B cell (primary cell): ENCODE results near the gene IFI30. TPM values are rescaled to one million over a fixed set of nuclear protein-coding genes. Genes with fewer than 3 reads are reported as not detected.

Experiments used
- ATAC-seq: fragments of 200-7000 bp; cut with Tn5 transposase; one replicate; pipeline ENCODE4 v1.10.0; 2021; ENCODE audit warnings: low read depth, mild to moderate bottlenecking, moderate number of reproducible peaks, moderate library complexity
- CTCF ChIA-PET: fragments of 350-600 bp; sonication (Branson Sonifier 250); formaldehyde crosslinking; loops from one replicate; lab custom pipeline; 2021; ENCODE audit warnings: antibody characterized with exemption, inconsistent platforms; lab: Charles Lee
- POLR2A ChIA-PET: fragments of 350-600 bp; sonication (Branson Sonifier 250); formaldehyde crosslinking; loops from one replicate; lab custom pipeline; 2021; ENCODE audit warnings: antibody characterized with exemption; lab: Charles Lee
- DNase-seq: peaks from one replicate; pipeline ENCODE4 v3.0.0; 2013
- H2AFZ ChIP-seq: 2 replicates; pipeline ENCODE4 v1.6.1; 2012; ENCODE audit warnings: mild to moderate bottlenecking, low read depth, low read length; ENCODE audit not compliant: insufficient read depth, poor library complexity, severe bottlenecking
- H3K27ac ChIP-seq, 2 donors: 1 replicate in 1 of 2; 2 replicates in 1 of 2; pipeline ENCODE4 v1.5.1; 2012 to 2013; ENCODE audit warnings: low read length in 2 of 2, mild to moderate bottlenecking in 2 of 2, moderate library complexity in 1 of 2
- H3K27me3 ChIP-seq, 4 experiments: fragments of 200-600 bp in 1 of 4; sonication (generic) in 1 of 4; replicated peaks in 1 of 4; 1 replicate in 2 of 4; 2 replicates in 2 of 4; pipeline versions ENCODE4 v1.6.1 to v1.7.0; 2013 to 2016; ENCODE audit warnings: low read length in 3 of 4, mild to moderate bottlenecking in 2 of 4, mixed read lengths in 1 of 4, moderate library complexity in 1 of 4; ENCODE audit not compliant: insufficient read depth in 4 of 4, control insufficient read depth in 3 of 4; ENCODE audit errors: control extremely low read depth in 1 of 4
- H3K36me3 ChIP-seq, 2 experiments: replicated peaks in 1 of 2; 1 replicate in 1 of 2; 2 replicates in 1 of 2; pipeline versions ENCODE4 v1.6.1 to v1.7.1; 2013; ENCODE audit warnings: low read length in 1 of 2; ENCODE audit not compliant: insufficient read depth in 2 of 2, control insufficient read depth in 1 of 2; ENCODE audit errors: control extremely low read depth in 1 of 2, extremely low read depth in 1 of 2
- H3K4me1 ChIP-seq, 2 donors: fragments of 200-600 bp in 1 of 2; sonication (generic) in 1 of 2; 1 replicate in 1 of 2; 2 replicates in 1 of 2; pipeline versions ENCODE4 v1.5.1 to v1.6.1; 2013 to 2017; ENCODE audit warnings: low read length in 2 of 2; ENCODE audit not compliant: control insufficient read depth in 2 of 2, insufficient read depth in 2 of 2
- H3K4me2 ChIP-seq: replicated peaks from 2 replicates; pipeline ENCODE3; 2012; ENCODE audit warnings: mild to moderate bottlenecking, low read depth, low read length; ENCODE audit not compliant: poor library complexity, severe bottlenecking
- H3K4me3 ChIP-seq, 5 experiments: fragments of 200-600 bp in 1 of 5; sonication (generic) in 1 of 5; 1 replicate in 3 of 5; 2 replicates in 2 of 5; pipeline versions ENCODE4 v1.5.1 to v1.7.0; 2011 to 2016; ENCODE audit warnings: low read length in 4 of 5, mild to moderate bottlenecking in 4 of 5, low read depth in 2 of 5, control low read depth in 1 of 5, moderate library complexity in 1 of 5; ENCODE audit not compliant: insufficient read depth in 1 of 5; ENCODE audit errors: control extremely low read depth in 1 of 5, extremely low read depth in 1 of 5
- H3K79me2 ChIP-seq: fragments of 200-600 bp; sonication (generic); one replicate; pipeline ENCODE4 v1.6.0; 2016; ENCODE audit warnings: low read length; ENCODE audit not compliant: control insufficient read depth, insufficient read depth
- H3K9ac ChIP-seq: fragments of 200-600 bp; sonication (generic); 2 replicates; pipeline ENCODE4 v1.6.1; 2017; ENCODE audit warnings: mild to moderate bottlenecking, low read length, moderate library complexity
- H3K9me3 ChIP-seq, 3 donors: one replicate each; pipeline versions ENCODE4 v1.6.1 to v1.7.1; 2013; ENCODE audit warnings: low read length in 2 of 3; ENCODE audit not compliant: control insufficient read depth in 2 of 3, insufficient read depth in 1 of 3; ENCODE audit errors: control extremely low read depth in 1 of 3
- H4K20me1 ChIP-seq: 2 replicates; pipeline ENCODE4 v1.6.0; 2012; ENCODE audit warnings: mild to moderate bottlenecking, low read length; ENCODE audit not compliant: insufficient read depth, control insufficient read depth, poor library complexity, severe bottlenecking
- H3K27ac Mint-ChIP-seq: one replicate; pipeline ENCODE4 v1.8.0; 2021; ENCODE audit warnings: mixed read lengths
- H3K27me3 Mint-ChIP-seq: one replicate; pipeline ENCODE4 v1.8.0; 2021; ENCODE audit warnings: mixed read lengths
- H3K4me1 Mint-ChIP-seq: one replicate; pipeline ENCODE4 v1.8.0; 2021; ENCODE audit warnings: mixed read lengths
- H3K4me3 Mint-ChIP-seq: one replicate; pipeline ENCODE4 v1.8.0; 2021; ENCODE audit warnings: mixed read lengths
- H3K9me3 Mint-ChIP-seq: one replicate; pipeline ENCODE4 v1.8.0; 2022; ENCODE audit warnings: mixed read lengths; ENCODE audit not compliant: insufficient read depth
- EZH2 ChIP-seq: IDR thresholded peaks from 2 replicates; pipeline ENCODE4 v1.6.1; 2012; ENCODE audit warnings: borderline replicate concordance, low read depth, mild to moderate bottlenecking, moderate library complexity, low read length; ENCODE audit not compliant: insufficient read depth, poor library complexity, severe bottlenecking
- WGBS: methylation state at CpG from one replicate; pipeline ENCODE4 v1.1.5; 2013; ENCODE audit warnings: missing lambda C conversion rate; ENCODE audit not compliant: insufficient coverage; 5-methylcytosine and 5-hydroxymethylcytosine counted together
- intact Hi-C: fragments of 100-400 bp; cut with micrococcal nuclease; formaldehyde crosslinking; loops from one replicate; pipeline ENCODE4 v1.10.0; 2022
- polyA plus RNA-seq: library from polyadenylated mRNA; depleted of rRNA; stranded (reverse); fragments of >200 nt; gene quantifications from 2 replicates; pipeline ENCODE4 v1.2.3, GENCODE V29; 2012
- total RNA-seq, 2 donors: library from RNA; stranded (reverse); fragments of 120-200 nt in 1 of 2; gene quantifications; 1 replicate in 1 of 2; 2 replicates in 1 of 2; pipeline versions ENCODE4 v1.2.3 to v1.2.4, GENCODE V29; 2013 to 2022
- TF ChIP-seq, protein P1 (sequence below): fragments of 200-600 bp; IDR thresholded peaks from one replicate; pipeline ENCODE4 v1.8.0; 2022; ENCODE audit warnings: antibody characterized with exemption, mild to moderate bottlenecking

Gene IFI30
- total and polyA plus RNA-seq, 2 donors (not counting 1 experiment from before 2014, with no cell fraction given), result 171 to 222 TPM

DNA sequence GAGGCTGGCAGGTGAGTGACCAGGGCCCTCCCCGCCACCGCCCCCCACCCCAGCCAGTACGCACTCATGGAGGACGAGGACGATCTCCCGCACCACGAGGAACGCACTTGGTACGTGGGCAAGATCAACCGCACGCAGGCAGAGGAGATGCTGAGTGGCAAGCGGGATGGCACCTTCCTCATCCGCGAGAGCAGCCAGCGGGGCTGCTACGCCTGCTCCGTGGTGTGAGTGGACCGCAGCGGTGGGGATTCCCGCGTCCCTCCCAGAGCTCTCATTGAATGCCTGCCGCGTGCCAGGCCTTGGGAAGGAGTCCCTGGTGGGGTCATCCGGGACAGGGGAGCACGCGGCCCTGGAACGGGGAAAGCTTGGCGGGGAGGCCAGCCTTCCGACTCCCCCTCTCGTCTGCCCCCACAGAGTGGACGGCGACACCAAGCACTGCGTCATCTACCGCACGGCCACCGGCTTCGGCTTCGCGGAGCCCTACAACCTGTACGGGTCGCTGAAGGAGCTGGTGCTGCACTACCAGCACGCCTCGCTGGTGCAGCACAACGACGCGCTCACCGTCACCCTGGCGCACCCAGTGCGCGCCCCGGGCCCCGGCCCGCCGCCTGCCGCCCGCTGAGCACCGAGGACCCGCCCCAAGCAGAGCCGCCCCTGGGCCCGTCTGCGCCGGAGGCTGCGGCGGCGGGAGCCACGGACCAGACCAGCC, 4.8 kb upstream of the IFI30 start:
- peak overlapping the region; percentile 61 for H3K9ac ChIP-seq
- H3K9me3 ChIP-seq, result peaks cover 0 to 14% (median 0%) of the 10 kb centered on the region in 3 donors
- Mint-ChIP-seq H3K27ac (peak overlapping the region; percentile 98), H3K4me3 (peak overlapping the region; percentile 87), H3K4me1 (peaks cover 56% of the 10 kb centered on the region), H3K9me3 (no peaks in the 10 kb centered on the region), H3K27me3 (no peaks in the 10 kb centered on the region)
- peak overlapping the region in 4 of 5 experiments; percentile 27 to 55 (median 41) for H3K4me3 ChIP-seq
- peaks cover 53 to 63% of the 10 kb centered on the region in 2 donors for H3K4me1 ChIP-seq
- ATAC-seq, result no peak
- peak; percentile 70 for DNase-seq
- H3K36me3 ChIP-seq, result peaks cover 0 to 16% of the 10 kb centered on the region in 2 experiments
- H4K20me1 ChIP-seq, result peaks cover 2% of the 10 kb centered on the region
- no peak for TF ChIP-seq EZH2
- TF ChIP-seq, protein P1, sequence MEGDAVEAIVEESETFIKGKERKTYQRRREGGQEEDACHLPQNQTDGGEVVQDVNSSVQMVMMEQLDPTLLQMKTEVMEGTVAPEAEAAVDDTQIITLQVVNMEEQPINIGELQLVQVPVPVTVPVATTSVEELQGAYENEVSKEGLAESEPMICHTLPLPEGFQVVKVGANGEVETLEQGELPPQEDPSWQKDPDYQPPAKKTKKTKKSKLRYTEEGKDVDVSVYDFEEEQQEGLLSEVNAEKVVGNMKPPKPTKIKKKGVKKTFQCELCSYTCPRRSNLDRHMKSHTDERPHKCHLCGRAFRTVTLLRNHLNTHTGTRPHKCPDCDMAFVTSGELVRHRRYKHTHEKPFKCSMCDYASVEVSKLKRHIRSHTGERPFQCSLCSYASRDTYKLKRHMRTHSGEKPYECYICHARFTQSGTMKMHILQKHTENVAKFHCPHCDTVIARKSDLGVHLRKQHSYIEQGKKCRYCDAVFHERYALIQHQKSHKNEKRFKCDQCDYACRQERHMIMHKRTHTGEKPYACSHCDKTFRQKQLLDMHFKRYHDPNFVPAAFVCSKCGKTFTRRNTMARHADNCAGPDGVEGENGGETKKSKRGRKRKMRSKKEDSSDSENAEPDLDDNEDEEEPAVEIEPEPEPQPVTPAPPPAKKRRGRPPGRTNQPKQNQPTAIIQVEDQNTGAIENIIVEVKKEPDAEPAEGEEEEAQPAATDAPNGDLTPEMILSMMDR, result no peak
- peak overlapping the region; percentile 97 to 99 for H3K27ac ChIP-seq
- POLR2A ChIA-PET, result interaction anchor here (0.5 to 2.0 kb wide), 12 partner anchors 8 to 900 kb away, joined by 3 to 17 read pairs (median 5); partner anchors contain the start of gene MPV17L2
- no peaks in the 10 kb centered on the region for H3K79me2 ChIP-seq
- CTCF ChIA-PET, result interaction anchor here (0.6 to 6.4 kb wide), 24 partner anchors 8 to 162 kb away, joined by 3 to 37 read pairs (median 5); partner anchors contain the start of gene JUND
- H3K27me3 ChIP-seq, result no peaks in the 10 kb centered on the region
- H3K4me2 ChIP-seq, result peak overlapping the region; percentile 91
- intact Hi-C loops, result loop anchor here (1.0 to 2.0 kb wide), 8 partner anchors 12 to 231 kb away; partner anchors contain the start of genes PIK3R2 and RAB3A
- no peak overlapping the region for H2AFZ ChIP-seq
- WGBS, result 80% methylated on average over 64 of the region's 66 CpGs
